HG03439 (cell line): ENCODE results near the gene SDC4.

Experiments
- ATAC-seq: cut with Tn5 transposase; IDR thresholded peaks from one replicate; pipeline ENCODE4 v1.9.1; 2021; ENCODE audit warnings: mild to moderate bottlenecking, moderate library complexity; ENCODE audit not compliant: unreplicated experiment

SDC4 gene

GRCh38 chr20:45301824-45302271, 46.4 kb downstream of the SDC4 start:
- ATAC-seq: no peak

DNA sequence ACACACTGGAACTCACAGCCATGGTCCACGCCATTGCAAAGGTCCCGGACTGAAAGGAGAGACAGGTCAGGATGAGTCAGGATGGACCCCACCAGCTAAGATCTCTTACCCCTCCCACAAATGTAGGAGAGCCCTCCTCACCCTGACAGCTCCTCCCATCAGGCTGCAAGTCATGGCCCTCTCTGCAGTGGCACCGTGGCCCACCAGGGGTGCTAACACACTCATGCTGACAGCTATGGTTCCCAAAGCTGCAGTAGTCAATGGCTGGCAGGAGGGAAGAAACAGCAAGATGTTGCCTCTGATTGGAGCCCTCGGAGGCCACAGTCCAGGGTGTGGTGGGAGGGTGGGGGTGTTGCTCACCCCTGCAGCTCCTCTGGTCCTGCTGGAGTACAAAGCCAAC, 47.3 kb downstream of the SDC4 start:
- no peak for ATAC-seq

GRCh38 chr20:45299786-45300185, 48.4 kb downstream of the SDC4 start:
- ATAC-seq: no peak

DNA sequence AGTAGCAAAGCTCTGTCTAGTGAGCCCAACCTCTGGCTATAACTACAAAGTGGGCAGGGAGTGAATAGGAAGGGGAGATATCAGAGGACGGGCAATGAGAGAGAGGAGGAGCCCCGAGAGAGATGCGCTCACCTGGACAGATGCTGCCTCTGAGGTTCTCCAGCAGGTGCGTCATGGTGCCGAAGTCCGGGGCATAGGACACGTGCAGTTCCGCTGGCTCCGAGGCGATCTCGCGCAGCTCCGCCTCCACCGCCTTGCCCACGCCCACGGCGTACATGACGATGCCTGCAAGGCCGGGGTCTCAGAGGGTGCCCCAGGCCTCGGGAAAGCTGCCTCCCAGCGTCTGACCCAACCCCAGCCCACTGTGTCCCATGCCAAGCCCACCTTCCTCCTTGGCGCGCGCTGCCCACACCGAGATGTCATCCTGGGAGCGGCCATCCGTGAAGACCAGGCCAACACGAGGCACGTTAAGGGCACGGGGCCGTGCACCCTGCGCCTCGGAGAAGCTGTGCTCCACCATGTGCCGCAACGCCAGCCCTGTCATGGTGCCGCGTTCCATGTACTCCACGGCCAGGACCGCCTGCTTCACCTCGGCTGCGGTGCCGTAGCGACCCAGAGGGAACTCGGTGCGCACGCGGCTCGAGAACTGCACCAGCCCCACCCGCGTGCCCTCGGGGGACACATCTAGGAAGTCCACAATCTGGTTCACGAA, 50.3 kb downstream of the SDC4 start:
- no peak for ATAC-seq

DNA sequence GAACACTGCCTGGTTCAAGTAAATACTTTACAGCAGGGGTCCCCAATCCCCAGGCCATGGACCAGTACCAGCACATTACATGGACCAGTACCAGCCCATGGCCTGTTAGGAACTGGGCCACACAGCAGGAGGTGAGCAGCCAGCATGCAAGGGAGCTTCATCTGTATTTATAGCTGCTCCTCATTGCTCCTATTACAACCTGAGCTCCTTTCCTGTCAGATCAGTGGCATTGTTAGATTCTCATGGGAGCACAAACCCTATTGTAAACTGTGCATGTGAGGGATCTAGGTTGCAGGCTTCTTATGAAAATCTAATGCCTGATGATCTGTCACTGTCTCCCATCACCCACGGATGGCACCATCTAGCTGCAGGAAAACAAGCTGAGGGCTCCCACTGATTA, 53.6 kb downstream of the SDC4 start:
- ATAC-seq: no peak

GRCh38 chr20:45294003-45294368, 54.2 kb downstream of the SDC4 start:
- ATAC-seq: no peak

- ATAC-seq: no peak
Measured at GRCh38 chr20:45293041-45294002, 54.9 kb downstream of the SDC4 start.

- no peak for ATAC-seq
Measured at GRCh38 chr20:45292343-45292742, 55.9 kb downstream of the SDC4 start.

GRCh38 chr20:45291526-45291925, 56.7 kb downstream of the SDC4 start:
- ATAC-seq: no peak

DNA sequence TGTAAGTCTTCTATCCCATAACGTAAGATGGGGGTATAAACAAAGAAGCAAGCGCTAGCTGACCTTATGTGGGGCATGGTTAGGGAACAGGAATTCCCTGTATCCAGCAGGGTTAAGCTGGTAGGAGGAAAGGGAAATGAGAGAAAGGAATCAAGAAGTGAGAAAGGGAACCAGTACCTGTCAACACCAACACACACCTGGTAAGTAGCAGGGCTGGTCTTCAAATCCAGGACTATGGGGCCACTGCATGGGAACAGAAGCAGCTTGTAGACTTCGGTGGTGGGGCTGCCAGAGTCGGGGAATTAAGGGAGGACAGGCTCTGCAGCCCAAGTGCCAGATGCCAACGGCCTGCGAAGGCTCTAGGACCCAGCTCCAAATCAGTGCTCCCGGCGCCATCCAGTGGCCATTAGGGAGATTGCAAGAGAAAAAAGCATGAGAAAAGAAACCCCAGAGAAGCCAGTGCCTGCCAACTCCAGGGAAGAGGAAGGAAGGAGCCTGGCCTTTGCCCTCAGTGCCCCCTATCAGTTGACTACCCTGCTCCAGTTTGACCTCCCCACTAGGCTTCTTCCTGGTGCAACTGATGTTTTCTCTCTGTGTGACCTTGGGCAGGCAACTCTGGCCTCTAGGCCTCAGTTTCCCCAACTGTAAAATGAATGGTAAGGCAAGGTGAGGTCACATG, 57.4 kb downstream of the SDC4 start:
- ATAC-seq: no peak

GRCh38 chr20:45289942-45290676, 58.1 kb downstream of the SDC4 start:
- no peak for ATAC-seq

GRCh38 chr20:45288860-45289259, 59.4 kb downstream of the SDC4 start:
- ATAC-seq: no peak

- no peak for ATAC-seq
Measured at GRCh38 chr20:45288376-45288775, 59.8 kb downstream of the SDC4 start.

GRCh38 chr20:45283551-45284057, 64.6 kb downstream of the SDC4 start:
- no peak for ATAC-seq

DNA sequence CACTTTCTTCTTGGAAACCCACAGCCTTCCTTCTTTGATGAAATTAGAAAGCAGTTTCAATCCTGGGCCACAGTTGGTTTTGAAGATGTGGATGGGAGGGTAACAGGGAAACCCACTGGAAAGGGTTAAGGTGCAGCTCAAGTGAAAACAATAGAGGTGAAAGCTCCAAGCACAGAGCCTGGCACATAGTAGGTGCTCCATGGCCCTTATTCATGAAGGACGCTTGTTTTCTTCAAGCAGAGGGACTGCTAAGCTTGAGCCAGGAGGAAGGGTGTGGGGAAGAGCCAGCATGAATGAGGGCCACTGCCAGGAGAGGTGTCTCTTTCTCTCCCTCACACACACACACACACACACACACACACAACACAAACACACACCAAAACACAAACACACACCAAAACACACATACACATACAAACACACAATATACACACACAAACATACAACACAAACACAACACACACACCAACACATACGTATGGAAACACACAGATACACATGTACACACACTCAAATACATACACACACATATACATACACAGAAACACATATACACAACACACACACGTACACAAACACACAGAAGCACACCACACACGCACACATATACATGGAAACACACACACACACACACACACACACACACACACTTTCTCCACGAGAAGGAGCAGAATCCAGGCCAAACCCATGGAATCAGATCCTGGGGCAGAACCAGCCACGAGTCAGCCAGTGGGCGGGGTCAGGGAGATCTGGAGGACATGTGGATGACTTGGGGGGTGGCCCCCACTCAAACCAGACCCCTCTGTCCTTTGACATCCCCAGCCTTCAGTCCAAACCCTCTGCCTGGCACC, 65.3 kb downstream of the SDC4 start:
- no peak for ATAC-seq

DNA sequence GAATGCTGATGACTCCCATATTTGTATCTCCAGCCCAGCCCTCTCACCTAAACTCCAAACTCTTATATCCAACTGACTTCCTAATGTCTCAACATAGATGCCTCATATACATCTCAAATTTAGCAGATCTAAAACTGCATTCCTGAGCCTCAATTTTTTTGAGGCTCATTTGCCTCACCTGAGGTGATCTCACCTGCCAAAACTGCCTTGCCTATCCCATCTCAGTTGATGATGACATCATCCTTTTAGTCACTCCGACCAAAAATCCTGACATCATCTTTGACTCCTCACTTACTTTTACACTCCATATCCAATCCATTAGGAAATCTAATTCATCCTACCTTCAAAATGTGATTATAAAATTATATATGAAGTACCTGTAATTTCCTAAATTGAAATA, 68.2 kb downstream of the SDC4 start:
- no peak for ATAC-seq

- no peak for ATAC-seq
Measured at GRCh38 chr20:45275338-45275737, 72.9 kb downstream of the SDC4 start.
